Measurements from ENCODE around the gene GTPBP3.

DNA sequence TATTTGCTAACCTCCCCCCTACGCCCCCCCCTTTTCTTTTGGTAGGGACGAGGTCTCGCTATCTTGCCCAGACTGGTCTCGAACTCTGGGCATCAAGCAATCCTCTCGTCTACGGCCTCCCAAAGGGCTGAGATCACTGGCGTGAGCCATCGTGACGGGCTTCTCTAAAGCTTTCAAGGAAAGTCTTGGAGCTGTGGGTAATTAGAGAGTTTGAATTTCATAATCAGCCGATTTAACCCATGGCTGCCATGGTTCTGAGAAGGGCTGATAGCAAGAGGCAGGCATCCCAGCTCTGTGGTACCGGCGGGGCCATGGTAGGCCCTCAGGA is 33.4 kb upstream of the GTPBP3 start:
- TF ChIP-seq, protein P1, sequence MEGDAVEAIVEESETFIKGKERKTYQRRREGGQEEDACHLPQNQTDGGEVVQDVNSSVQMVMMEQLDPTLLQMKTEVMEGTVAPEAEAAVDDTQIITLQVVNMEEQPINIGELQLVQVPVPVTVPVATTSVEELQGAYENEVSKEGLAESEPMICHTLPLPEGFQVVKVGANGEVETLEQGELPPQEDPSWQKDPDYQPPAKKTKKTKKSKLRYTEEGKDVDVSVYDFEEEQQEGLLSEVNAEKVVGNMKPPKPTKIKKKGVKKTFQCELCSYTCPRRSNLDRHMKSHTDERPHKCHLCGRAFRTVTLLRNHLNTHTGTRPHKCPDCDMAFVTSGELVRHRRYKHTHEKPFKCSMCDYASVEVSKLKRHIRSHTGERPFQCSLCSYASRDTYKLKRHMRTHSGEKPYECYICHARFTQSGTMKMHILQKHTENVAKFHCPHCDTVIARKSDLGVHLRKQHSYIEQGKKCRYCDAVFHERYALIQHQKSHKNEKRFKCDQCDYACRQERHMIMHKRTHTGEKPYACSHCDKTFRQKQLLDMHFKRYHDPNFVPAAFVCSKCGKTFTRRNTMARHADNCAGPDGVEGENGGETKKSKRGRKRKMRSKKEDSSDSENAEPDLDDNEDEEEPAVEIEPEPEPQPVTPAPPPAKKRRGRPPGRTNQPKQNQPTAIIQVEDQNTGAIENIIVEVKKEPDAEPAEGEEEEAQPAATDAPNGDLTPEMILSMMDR (conservative IDR thresholded peaks at IDR 0.05; ENCODE audit: low read depth in 2 of 2) = no peak
- TF ChIP-seq EZH2phosphoT487 (IDR thresholded peaks at IDR 0.05; ENCODE audit: unreplicated experiment) (no peak), POLR2AphosphoS5 (IDR thresholded peaks at IDR 0.05; ENCODE audit: low read depth) (no peak), CREB1 (CRISPR knock-in tag; IDR thresholded peaks at IDR 0.05; ENCODE audit: low read depth) (no peak), EZH2 (IDR thresholded peaks at IDR 0.05; ENCODE audit: low read depth, unreplicated experiment) (no peak), JUNB (IDR thresholded peaks at IDR 0.05; ENCODE audit: unreplicated experiment) (no peak), ZNF331 (CRISPR knock-in tag; IDR thresholded peaks at IDR 0.05; ENCODE audit: low read depth) (no peak), STAT1 (IDR thresholded peaks at IDR 0.05; ENCODE audit: unreplicated experiment) (no peak), ZNF114 (CRISPR knock-in tag; IDR thresholded peaks at IDR 0.05) (no peak), NANOG (IDR thresholded peaks at IDR 0.05; ENCODE audit: borderline replicate concordance) (no peak)
- TF ChIP-seq, protein P2, sequence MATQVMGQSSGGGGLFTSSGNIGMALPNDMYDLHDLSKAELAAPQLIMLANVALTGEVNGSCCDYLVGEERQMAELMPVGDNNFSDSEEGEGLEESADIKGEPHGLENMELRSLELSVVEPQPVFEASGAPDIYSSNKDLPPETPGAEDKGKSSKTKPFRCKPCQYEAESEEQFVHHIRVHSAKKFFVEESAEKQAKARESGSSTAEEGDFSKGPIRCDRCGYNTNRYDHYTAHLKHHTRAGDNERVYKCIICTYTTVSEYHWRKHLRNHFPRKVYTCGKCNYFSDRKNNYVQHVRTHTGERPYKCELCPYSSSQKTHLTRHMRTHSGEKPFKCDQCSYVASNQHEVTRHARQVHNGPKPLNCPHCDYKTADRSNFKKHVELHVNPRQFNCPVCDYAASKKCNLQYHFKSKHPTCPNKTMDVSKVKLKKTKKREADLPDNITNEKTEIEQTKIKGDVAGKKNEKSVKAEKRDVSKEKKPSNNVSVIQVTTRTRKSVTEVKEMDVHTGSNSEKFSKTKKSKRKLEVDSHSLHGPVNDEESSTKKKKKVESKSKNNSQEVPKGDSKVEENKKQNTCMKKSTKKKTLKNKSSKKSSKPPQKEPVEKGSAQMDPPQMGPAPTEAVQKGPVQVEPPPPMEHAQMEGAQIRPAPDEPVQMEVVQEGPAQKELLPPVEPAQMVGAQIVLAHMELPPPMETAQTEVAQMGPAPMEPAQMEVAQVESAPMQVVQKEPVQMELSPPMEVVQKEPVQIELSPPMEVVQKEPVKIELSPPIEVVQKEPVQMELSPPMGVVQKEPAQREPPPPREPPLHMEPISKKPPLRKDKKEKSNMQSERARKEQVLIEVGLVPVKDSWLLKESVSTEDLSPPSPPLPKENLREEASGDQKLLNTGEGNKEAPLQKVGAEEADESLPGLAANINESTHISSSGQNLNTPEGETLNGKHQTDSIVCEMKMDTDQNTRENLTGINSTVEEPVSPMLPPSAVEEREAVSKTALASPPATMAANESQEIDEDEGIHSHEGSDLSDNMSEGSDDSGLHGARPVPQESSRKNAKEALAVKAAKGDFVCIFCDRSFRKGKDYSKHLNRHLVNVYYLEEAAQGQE (IDR thresholded peaks at IDR 0.05; ENCODE audit: unreplicated experiment) = no peak
- TF ChIP-seq, protein P3, sequence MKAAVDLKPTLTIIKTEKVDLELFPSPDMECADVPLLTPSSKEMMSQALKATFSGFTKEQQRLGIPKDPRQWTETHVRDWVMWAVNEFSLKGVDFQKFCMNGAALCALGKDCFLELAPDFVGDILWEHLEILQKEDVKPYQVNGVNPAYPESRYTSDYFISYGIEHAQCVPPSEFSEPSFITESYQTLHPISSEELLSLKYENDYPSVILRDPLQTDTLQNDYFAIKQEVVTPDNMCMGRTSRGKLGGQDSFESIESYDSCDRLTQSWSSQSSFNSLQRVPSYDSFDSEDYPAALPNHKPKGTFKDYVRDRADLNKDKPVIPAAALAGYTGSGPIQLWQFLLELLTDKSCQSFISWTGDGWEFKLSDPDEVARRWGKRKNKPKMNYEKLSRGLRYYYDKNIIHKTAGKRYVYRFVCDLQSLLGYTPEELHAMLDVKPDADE (IDR thresholded peaks at IDR 0.05) = no peak
- TF ChIP-seq, protein P4, sequence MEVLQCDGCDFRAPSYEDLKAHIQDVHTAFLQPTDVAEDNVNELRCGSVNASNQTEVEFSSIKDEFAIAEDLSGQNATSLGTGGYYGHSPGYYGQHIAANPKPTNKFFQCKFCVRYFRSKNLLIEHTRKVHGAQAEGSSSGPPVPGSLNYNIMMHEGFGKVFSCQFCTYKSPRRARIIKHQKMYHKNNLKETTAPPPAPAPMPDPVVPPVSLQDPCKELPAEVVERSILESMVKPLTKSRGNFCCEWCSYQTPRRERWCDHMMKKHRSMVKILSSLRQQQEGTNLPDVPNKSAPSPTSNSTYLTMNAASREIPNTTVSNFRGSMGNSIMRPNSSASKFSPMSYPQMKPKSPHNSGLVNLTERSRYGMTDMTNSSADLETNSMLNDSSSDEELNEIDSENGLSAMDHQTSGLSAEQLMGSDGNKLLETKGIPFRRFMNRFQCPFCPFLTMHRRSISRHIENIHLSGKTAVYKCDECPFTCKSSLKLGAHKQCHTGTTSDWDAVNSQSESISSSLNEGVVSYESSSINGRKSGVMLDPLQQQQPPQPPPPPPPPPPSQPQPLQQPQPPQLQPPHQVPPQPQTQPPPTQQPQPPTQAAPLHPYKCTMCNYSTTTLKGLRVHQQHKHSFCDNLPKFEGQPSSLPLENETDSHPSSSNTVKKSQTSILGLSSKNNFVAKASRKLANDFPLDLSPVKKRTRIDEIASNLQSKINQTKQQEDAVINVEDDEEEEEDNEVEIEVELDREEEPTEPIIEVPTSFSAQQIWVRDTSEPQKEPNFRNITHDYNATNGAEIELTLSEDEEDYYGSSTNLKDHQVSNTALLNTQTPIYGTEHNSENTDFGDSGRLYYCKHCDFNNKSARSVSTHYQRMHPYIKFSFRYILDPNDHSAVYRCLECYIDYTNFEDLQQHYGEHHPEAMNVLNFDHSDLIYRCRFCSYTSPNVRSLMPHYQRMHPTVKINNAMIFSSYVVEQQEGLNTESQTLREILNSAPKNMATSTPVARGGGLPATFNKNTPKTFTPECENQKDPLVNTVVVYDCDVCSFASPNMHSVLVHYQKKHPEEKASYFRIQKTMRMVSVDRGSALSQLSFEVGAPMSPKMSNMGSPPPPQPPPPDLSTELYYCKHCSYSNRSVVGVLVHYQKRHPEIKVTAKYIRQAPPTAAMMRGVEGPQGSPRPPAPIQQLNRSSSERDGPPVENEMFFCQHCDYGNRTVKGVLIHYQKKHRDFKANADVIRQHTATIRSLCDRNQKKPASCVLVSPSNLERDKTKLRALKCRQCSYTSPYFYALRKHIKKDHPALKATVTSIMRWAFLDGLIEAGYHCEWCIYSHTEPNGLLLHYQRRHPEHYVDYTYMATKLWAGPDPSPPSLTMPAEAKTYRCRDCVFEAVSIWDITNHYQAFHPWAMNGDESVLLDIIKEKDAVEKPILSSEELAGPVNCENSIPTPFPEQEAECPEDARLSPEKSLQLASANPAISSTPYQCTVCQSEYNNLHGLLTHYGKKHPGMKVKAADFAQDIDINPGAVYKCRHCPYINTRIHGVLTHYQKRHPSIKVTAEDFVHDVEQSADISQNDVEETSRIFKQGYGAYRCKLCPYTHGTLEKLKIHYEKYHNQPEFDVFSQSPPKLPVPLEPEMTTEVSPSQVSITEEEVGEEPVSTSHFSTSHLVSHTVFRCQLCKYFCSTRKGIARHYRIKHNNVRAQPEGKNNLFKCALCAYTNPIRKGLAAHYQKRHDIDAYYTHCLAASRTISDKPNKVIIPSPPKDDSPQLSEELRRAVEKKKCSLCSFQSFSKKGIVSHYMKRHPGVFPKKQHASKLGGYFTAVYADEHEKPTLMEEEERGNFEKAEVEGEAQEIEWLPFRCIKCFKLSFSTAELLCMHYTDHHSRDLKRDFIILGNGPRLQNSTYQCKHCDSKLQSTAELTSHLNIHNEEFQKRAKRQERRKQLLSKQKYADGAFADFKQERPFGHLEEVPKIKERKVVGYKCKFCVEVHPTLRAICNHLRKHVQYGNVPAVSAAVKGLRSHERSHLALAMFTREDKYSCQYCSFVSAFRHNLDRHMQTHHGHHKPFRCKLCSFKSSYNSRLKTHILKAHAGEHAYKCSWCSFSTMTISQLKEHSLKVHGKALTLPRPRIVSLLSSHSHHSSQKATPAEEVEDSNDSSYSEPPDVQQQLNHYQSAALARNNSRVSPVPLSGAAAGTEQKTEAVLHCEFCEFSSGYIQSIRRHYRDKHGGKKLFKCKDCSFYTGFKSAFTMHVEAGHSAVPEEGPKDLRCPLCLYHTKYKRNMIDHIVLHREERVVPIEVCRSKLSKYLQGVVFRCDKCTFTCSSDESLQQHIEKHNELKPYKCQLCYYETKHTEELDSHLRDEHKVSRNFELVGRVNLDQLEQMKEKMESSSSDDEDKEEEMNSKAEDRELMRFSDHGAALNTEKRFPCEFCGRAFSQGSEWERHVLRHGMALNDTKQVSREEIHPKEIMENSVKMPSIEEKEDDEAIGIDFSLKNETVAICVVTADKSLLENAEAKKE (CRISPR knock-in tag; IDR thresholded peaks at IDR 0.05) = no peak
